HCT116 (cell line): Measurements from ENCODE around the gene C22orf42. TPM values are rescaled to one million over a fixed set of nuclear protein-coding genes. Genes with fewer than 3 reads are reported as not detected.

Experiments
- ATAC-seq: fragments of 200-7000 bp; cut with Tn5 transposase; 2 replicates; pipeline ENCODE4 v1.9.1; 2020; ENCODE audit warnings: mild to moderate bottlenecking, moderate library complexity
- BruUV-seq: library from RNA; stranded (reverse); fragments of 400-500 nt; replicated peaks from 2 replicates; lab custom pipeline; 2021; lab: Mats Ljungman, UMichigan
- CTCF ChIA-PET: fragments of 300-600 bp; sonication (Branson Sonifier 250); formaldehyde crosslinking; loops from one replicate; lab custom pipeline; 2021; ENCODE audit warnings: antibody characterized with exemption; lab: Charles Lee
- POLR2A ChIA-PET: fragments of 300-600, 350-600 bp; sonication (Branson Sonifier 250); formaldehyde crosslinking; loops from one replicate; lab custom pipeline; 2021; ENCODE audit warnings: antibody characterized with exemption; lab: Charles Lee
- RAD21 ChIA-PET, 2 experiments: fragments of 300-600 bp; sonication (Branson Sonifier 250); formaldehyde crosslinking; loops; one replicate each; lab custom pipeline; 2023; ENCODE audit warnings: low total read pairs in 2 of 2; ENCODE audit not compliant: uncharacterized antibody in 2 of 2, unreplicated experiment in 2 of 2, low non-redundant PET in 1 of 2; lab: Charles Lee
- DNase-seq: peaks from one replicate; pipeline ENCODE4 v3.0.0-alpha.2; 2010; ENCODE audit warnings: low read depth, low spot score
- H2AFZ ChIP-seq: fragments of 200-600 bp; shearing (Covaris generic), sonication (generic); 2 replicates; pipeline ENCODE4 v1.6.1; 2017; ENCODE audit warnings: low read depth, mixed run types, mixed read lengths, antibody characterized with exemption, low read length; ENCODE audit not compliant: poor library complexity, severe bottlenecking
- H3K27ac ChIP-seq: 2 replicates; pipeline ENCODE4 v1.5.1; 2012; ENCODE audit warnings: low read depth, low read length
- H3K27me3 ChIP-seq: fragments of 200-600 bp; sonication (generic); 2 replicates; pipeline ENCODE4 v1.6.1; 2016; ENCODE audit warnings: mixed run types, low read length, mixed read lengths; ENCODE audit not compliant: insufficient read depth
- H3K36me3 ChIP-seq, 2 experiments: fragments of 200-500 bp in 1 of 2; fragments of 200-600 bp in 1 of 2; sonication (Bioruptor generic) in 1 of 2; sonication (generic) in 1 of 2; 2 replicates each; pipeline versions ENCODE4 v1.5.1 to v1.6.1; 2014 to 2016; ENCODE audit warnings: low read length in 2 of 2, inconsistent platforms in 1 of 2, mixed read lengths in 1 of 2, mixed run types in 1 of 2; ENCODE audit not compliant: insufficient read depth in 2 of 2, control insufficient read depth in 1 of 2
- H3K4me1 ChIP-seq, 2 experiments: fragments of 200-600 bp in 1 of 2; sonication (generic) in 1 of 2; 2 replicates each; pipeline versions ENCODE4 v1.5.1 to v1.6.1; 2012 to 2017; ENCODE audit warnings: low read length in 2 of 2, inconsistent platforms in 1 of 2, mild to moderate bottlenecking in 1 of 2, mixed read lengths in 1 of 2, mixed run types in 1 of 2, moderate library complexity in 1 of 2; ENCODE audit not compliant: insufficient read depth in 2 of 2, control insufficient read depth in 1 of 2
- H3K4me2 ChIP-seq: fragments of 200-600 bp; sonication (generic); 2 replicates; pipeline ENCODE4 v1.6.1; 2017; ENCODE audit warnings: mixed run types, low read length, mixed read lengths
- H3K4me3 ChIP-seq, 2 experiments: fragments of 200-600 bp in 1 of 2; sonication (generic) in 1 of 2; replicated peaks in 1 of 2; 2 replicates each; pipeline ENCODE4 v1.5.1; 2011 to 2016; ENCODE audit warnings: low read length in 2 of 2, control low read depth in 1 of 2, low read depth in 1 of 2, mild to moderate bottlenecking in 1 of 2, mixed read lengths in 1 of 2, mixed run types in 1 of 2
- H3K79me2 ChIP-seq: fragments of 200-600 bp; sonication (generic); 2 replicates; pipeline ENCODE4 v1.6.1; 2017; ENCODE audit warnings: mild to moderate bottlenecking, mixed run types, low read length, moderate library complexity, mixed read lengths; ENCODE audit not compliant: insufficient read depth
- H3K9ac ChIP-seq: fragments of 200-600 bp; sonication (generic); 2 replicates; pipeline ENCODE4 v1.6.1; 2016; ENCODE audit warnings: low read length, mixed read lengths
- H3K9me2 ChIP-seq: fragments of 200-600 bp; sonication (generic), shearing (Covaris generic); 2 replicates; pipeline ENCODE4 v1.6.1; 2017; ENCODE audit warnings: mixed run types, mild to moderate bottlenecking, moderate library complexity; ENCODE audit not compliant: insufficient read depth
- H3K9me3 ChIP-seq, 2 experiments: fragments of 200-500 bp in 1 of 2; fragments of 200-600 bp in 1 of 2; sonication (Bioruptor generic) in 1 of 2; sonication (generic) in 1 of 2; 2 replicates each; pipeline ENCODE4 v1.6.1; 2014 to 2017; ENCODE audit warnings: low read length in 2 of 2, mixed read lengths in 2 of 2, inconsistent platforms in 1 of 2, low read depth in 1 of 2, mild to moderate bottlenecking in 1 of 2, mixed run types in 1 of 2, moderate library complexity in 1 of 2; ENCODE audit not compliant: control insufficient read depth in 1 of 2, insufficient read depth in 1 of 2
- H4K20me1 ChIP-seq: fragments of 200-600 bp; sonication (generic), shearing (Covaris generic); 2 replicates; pipeline ENCODE4 v1.6.1; 2017; ENCODE audit warnings: mixed run types, mild to moderate bottlenecking, moderate library complexity; ENCODE audit not compliant: insufficient read depth
- ELF1 ChIP-seq: IDR thresholded peaks from 2 replicates; pipeline ENCODE4 v1.6.1; 2012; ENCODE audit warnings: low read depth, borderline replicate concordance
- JUND ChIP-seq: IDR thresholded peaks from 2 replicates; pipeline ENCODE4 v1.6.1; 2012
- RAD21 ChIP-seq: IDR thresholded peaks from 2 replicates; pipeline ENCODE4 v1.6.1; 2012; ENCODE audit warnings: low read depth, mild to moderate bottlenecking
- SIN3A ChIP-seq: IDR thresholded peaks from 2 replicates; pipeline ENCODE4 v1.6.1; 2012; ENCODE audit warnings: low read depth
- TCF7L2 ChIP-seq: IDR thresholded peaks from 2 replicates; pipeline ENCODE4 v1.7.0; 2011; ENCODE audit warnings: borderline replicate concordance, inconsistent platforms; ENCODE audit not compliant: insufficient read depth, insufficient read length; ENCODE audit errors: extremely low read depth
- intact Hi-C: fragments of 100-400 bp; cut with micrococcal nuclease; formaldehyde crosslinking; loops from 2 replicates; pipeline ENCODE4 v1.10.0; 2022
- total RNA-seq: library from RNA; stranded (reverse); gene quantifications from one replicate; pipeline ENCODE4 v1.2.1, GENCODE V29; 2021; ENCODE audit not compliant: unreplicated experiment
- TF ChIP-seq, protein P1 (sequence below), 3 experiments: fragments of 200-600 bp in 1 of 3; sonication (generic) in 1 of 3; IDR thresholded peaks in 2 of 3; conservative IDR thresholded peaks in 1 of 3; 2 replicates each; pipeline ENCODE4 v1.5.1; 2012 to 2017; ENCODE audit warnings: low read depth in 2 of 3, low read length in 2 of 3, antibody characterized with exemption in 1 of 3, borderline replicate concordance in 1 of 3, control low read depth in 1 of 3, mild to moderate bottlenecking in 1 of 3, mixed read lengths in 1 of 3, mixed run types in 1 of 3, moderate library complexity in 1 of 3; ENCODE audit not compliant: insufficient read depth in 1 of 3

Gene C22orf42
- total RNA-seq, 1 experiment from 2014 or later = not detected

- Histone ChIP-seq H3K4me2 (peak overlapping the region; percentile 35), H4K20me1 (no peaks in the 10 kb centered on the region), H3K27ac (no peak overlapping the region), H3K9me2 (no peaks in the 10 kb centered on the region), H3K79me2 (no peaks in the 10 kb centered on the region), H3K36me3 (no peaks in the 10 kb centered on the region), H3K4me1 (peaks cover 27 to 45% of the 10 kb centered on the region in 2 experiments), H3K4me3 (no peak overlapping the region), H3K27me3 (no peaks in the 10 kb centered on the region), H2AFZ (no peak overlapping the region), H3K9ac (no peak overlapping the region), H3K9me3 (no peaks in the 10 kb centered on the region)
- TF ChIP-seq JUND (no peak), RAD21 (peak; percentile 43; the same call in 1 of the 2 replicates), TCF7L2 (peak; percentile 79)
- TF ChIP-seq, protein P1, sequence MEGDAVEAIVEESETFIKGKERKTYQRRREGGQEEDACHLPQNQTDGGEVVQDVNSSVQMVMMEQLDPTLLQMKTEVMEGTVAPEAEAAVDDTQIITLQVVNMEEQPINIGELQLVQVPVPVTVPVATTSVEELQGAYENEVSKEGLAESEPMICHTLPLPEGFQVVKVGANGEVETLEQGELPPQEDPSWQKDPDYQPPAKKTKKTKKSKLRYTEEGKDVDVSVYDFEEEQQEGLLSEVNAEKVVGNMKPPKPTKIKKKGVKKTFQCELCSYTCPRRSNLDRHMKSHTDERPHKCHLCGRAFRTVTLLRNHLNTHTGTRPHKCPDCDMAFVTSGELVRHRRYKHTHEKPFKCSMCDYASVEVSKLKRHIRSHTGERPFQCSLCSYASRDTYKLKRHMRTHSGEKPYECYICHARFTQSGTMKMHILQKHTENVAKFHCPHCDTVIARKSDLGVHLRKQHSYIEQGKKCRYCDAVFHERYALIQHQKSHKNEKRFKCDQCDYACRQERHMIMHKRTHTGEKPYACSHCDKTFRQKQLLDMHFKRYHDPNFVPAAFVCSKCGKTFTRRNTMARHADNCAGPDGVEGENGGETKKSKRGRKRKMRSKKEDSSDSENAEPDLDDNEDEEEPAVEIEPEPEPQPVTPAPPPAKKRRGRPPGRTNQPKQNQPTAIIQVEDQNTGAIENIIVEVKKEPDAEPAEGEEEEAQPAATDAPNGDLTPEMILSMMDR (IDR thresholded peaks at IDR 0.05 in 2 of 3, conservative IDR thresholded peaks at IDR 0.05 in 1 of 3; ENCODE audit: borderline replicate concordance in 1 of 3, insufficient read depth in 1 of 3, low read depth in 2 of 3, low read length in 2 of 3) = peak; percentile 62 to 73 (median 72); a peak in 5 of 6 replicates
- ATAC-seq = peak; percentile 55
- ChIA-PET RAD21 (interaction anchor here in 1 of 2 experiments (0.8 kb wide), 1 partner anchor 242 kb away, joined by 3 read pairs; no protein-coding TSS in a partner anchor), POLR2A (no interaction called here), CTCF (interaction anchor here (1.0 to 1.4 kb wide), 5 partner anchors 23 to 232 kb away, joined by 3 to 10 read pairs (median 3); no protein-coding TSS in a partner anchor)
- intact Hi-C loops = loop anchor here (10.0 kb wide), 2 partner anchors 172 to 272 kb away; partner anchors contain the start of gene FBXO7
- DNase-seq = peak; percentile 50
- BruUV-seq = no TSS peak
Measured at GRCh38 chr22:32202539-32203180, 43.6 kb upstream of the C22orf42 start.

DNA sequence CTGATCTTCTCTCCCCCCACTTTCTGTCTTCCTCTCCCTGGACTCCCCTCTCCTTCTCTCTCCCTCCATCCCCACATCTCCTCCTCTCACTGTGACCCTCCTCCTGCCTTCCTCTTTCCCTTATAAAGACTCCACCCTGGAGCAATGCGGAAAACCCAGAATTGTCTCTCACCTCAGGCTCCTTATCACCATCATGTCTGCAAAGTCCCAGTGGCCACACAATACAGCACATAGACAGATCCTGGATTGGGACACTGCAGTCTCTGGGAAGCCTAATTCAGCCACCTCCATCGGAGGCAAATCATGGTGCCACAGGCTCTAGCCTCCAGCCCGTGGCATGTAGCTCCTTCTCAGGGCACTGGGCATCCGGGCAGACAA lies 43.0 kb upstream of the C22orf42 start:
- Histone ChIP-seq H3K9me3 (no peaks in the 10 kb centered on the region), H3K4me1 (peaks cover 23 to 43% of the 10 kb centered on the region in 2 experiments), H3K9me2 (no peaks in the 10 kb centered on the region), H3K27ac (0 out of 2 replicates have a peak overlapping the region, but pooled peaks have one; percentile 30), H3K9ac (no peak overlapping the region), H4K20me1 (no peaks in the 10 kb centered on the region), H3K36me3 (no peaks in the 10 kb centered on the region), H3K27me3 (no peaks in the 10 kb centered on the region), H3K79me2 (no peaks in the 10 kb centered on the region), H2AFZ (no peak overlapping the region), H3K4me2 (peak overlapping the region; percentile 35), H3K4me3 (no peak overlapping the region)
- DNase-seq = no peak
- BruUV-seq = no TSS peak
- no peak for TF ChIP-seq ELF1
- TF ChIP-seq SIN3A = no peak
- intact Hi-C loops = loop anchor here (10.0 kb wide), 2 partner anchors 173 to 273 kb away; partner anchors contain the start of gene FBXO7
- ATAC-seq = no peak
- RAD21 ChIA-PET = interaction anchor here in 1 of 2 experiments (0.8 kb wide), 1 partner anchor 242 kb away, joined by 3 read pairs; no protein-coding TSS in a partner anchor
- POLR2A ChIA-PET = no interaction called here
- CTCF ChIA-PET = interaction anchor here (1.0 to 1.4 kb wide), 5 partner anchors 24 to 232 kb away, joined by 3 to 10 read pairs (median 3); no protein-coding TSS in a partner anchor
